Epithelial cell of esophagus (primary cell): ENCODE results near the gene UBE3C.
"Not testable (repeated sequence)": the region's sequence is repeated elsewhere in the genome, so short reads cannot be mapped to it uniquely, and the experiment has no call there.

ENCODE experiments used
- DNase-seq: peaks from one replicate; pipeline ENCODE4 v3.0.0; 2010; ENCODE audit warnings: low read depth
- H3K4me3 ChIP-seq: 2 replicates; pipeline ENCODE4 v1.5.1; 2011; ENCODE audit warnings: mild to moderate bottlenecking, low read length, control low read depth
- CTCF ChIP-seq: IDR thresholded peaks from 2 replicates; pipeline ENCODE4 v1.5.1; 2011; ENCODE audit warnings: low read depth, mild to moderate bottlenecking, low read length, control low read depth, inconsistent platforms; ENCODE audit not compliant: insufficient read depth; ENCODE audit errors: missing control alignments

UBE3C gene

GRCh38 chr7:157122800-157123495, 15.8 kb upstream of the UBE3C start:
- no peak for DNase-seq
- no peak overlapping the region for H3K4me3 ChIP-seq
- TF ChIP-seq CTCF = no peak

GRCh38 chr7:157124690-157125089, 14.0 kb upstream of the UBE3C start:
- TF ChIP-seq CTCF = no peak
- DNase-seq = no peak

GRCh38 chr7:157125376-157126223, 13.1 kb upstream of the UBE3C start:
- no peak overlapping the region for H3K4me3 ChIP-seq
- no peak for DNase-seq
- TF ChIP-seq CTCF = no peak

More at GRCh38 chr7:157124690-157125089, 14.0 kb upstream of the UBE3C start:
- H3K4me3 ChIP-seq = no peak overlapping the region

GRCh38 chr7:157126921-157127320, 11.8 kb upstream of the UBE3C start:
- H3K4me3 ChIP-seq = no peak overlapping the region
- no peak for DNase-seq
- TF ChIP-seq CTCF = no peak

GRCh38 chr7:157129200-157129599, 9.5 kb upstream of the UBE3C start:
- TF ChIP-seq CTCF = no peak
- H3K4me3 ChIP-seq = no peak overlapping the region
- DNase-seq = no peak

- no peak for DNase-seq
- no peak for TF ChIP-seq CTCF
- H3K4me3 ChIP-seq = no peak overlapping the region
Observed at GRCh38 chr7:157129907-157130460, 8.7 kb upstream of the UBE3C start.

- not testable (repeated sequence) for H3K4me3 ChIP-seq, DNase-seq
Observed at GRCh38 chr7:157130849-157131248, 7.9 kb upstream of the UBE3C start.
